8988T (cell line): ENCODE results near the gene IFNL2.
"Not testable (repeated sequence)": the region's sequence is repeated elsewhere in the genome, so short reads cannot be mapped to it uniquely, and the experiment has no call there.

Source experiments
- DNase-seq: peaks from one replicate; pipeline ENCODE4 v3.0.0; 2011

IFNL2 gene

GRCh38 chr19:39297931-39298634, 29.9 kb downstream of the IFNL2 start:
- no peak for DNase-seq

GRCh38 chr19:39299404-39299803, 31.2 kb downstream of the IFNL2 start:
- DNase-seq: no peak

GRCh38 chr19:39299832-39300231, 31.6 kb downstream of the IFNL2 start:
- DNase-seq: no peak

- no peak for DNase-seq
These were observed 32.8 kb downstream of the IFNL2 start for GRCh38 chr19:39301021-39301420.

- DNase-seq: no peak
These were observed 33.4 kb downstream of the IFNL2 start for GRCh38 chr19:39301562-39301961.

- DNase-seq: no peak
These were observed 35.4 kb downstream of the IFNL2 start for GRCh38 chr19:39303373-39304184.

GRCh38 chr19:39304185-39304513, 36.0 kb downstream of the IFNL2 start:
- no peak for DNase-seq

GRCh38 chr19:39304701-39305571, 36.7 kb downstream of the IFNL2 start:
- no peak for DNase-seq

- DNase-seq: no peak
These were observed 37.9 kb downstream of the IFNL2 start for GRCh38 chr19:39306075-39306474.

- DNase-seq: no peak
These were observed 39.0 kb downstream of the IFNL2 start for GRCh38 chr19:39307046-39307821.

- DNase-seq: no peak
These were observed 39.8 kb downstream of the IFNL2 start for GRCh38 chr19:39307822-39308530.

GRCh38 chr19:39308531-39309304, 40.5 kb downstream of the IFNL2 start:
- DNase-seq: peak; percentile 92

- DNase-seq: not testable (repeated sequence)
These were observed 41.1 kb downstream of the IFNL2 start for GRCh38 chr19:39309305-39309670.

- DNase-seq: peak; percentile 83
These were observed 42.5 kb downstream of the IFNL2 start for GRCh38 chr19:39310558-39311311.

GRCh38 chr19:39314016-39314728, 46.0 kb downstream of the IFNL2 start:
- DNase-seq: peak; percentile 60

- DNase-seq: no peak
These were observed 47.7 kb downstream of the IFNL2 start for GRCh38 chr19:39315933-39316332.

GRCh38 chr19:39316627-39317321, 48.6 kb downstream of the IFNL2 start:
- DNase-seq: peak; percentile 66

GRCh38 chr19:39317476-39317875, 49.3 kb downstream of the IFNL2 start:
- peak; percentile 37 for DNase-seq

GRCh38 chr19:39318071-39318470, 49.9 kb downstream of the IFNL2 start:
- peak; percentile 57 for DNase-seq
